ENCODE measurements around the gene ZNF394. TPM values are rescaled to one million over a fixed set of nuclear protein-coding genes. Genes with fewer than 3 reads are reported as not detected.

The ZNF394 gene
- total and polyA plus RNA-seq, 9 of the 15 experiments (the other 6 are each of a cell fraction or from before 2014, with no cell fraction given), result 2.9 to 32.2 (median 24.2) TPM

DNA sequence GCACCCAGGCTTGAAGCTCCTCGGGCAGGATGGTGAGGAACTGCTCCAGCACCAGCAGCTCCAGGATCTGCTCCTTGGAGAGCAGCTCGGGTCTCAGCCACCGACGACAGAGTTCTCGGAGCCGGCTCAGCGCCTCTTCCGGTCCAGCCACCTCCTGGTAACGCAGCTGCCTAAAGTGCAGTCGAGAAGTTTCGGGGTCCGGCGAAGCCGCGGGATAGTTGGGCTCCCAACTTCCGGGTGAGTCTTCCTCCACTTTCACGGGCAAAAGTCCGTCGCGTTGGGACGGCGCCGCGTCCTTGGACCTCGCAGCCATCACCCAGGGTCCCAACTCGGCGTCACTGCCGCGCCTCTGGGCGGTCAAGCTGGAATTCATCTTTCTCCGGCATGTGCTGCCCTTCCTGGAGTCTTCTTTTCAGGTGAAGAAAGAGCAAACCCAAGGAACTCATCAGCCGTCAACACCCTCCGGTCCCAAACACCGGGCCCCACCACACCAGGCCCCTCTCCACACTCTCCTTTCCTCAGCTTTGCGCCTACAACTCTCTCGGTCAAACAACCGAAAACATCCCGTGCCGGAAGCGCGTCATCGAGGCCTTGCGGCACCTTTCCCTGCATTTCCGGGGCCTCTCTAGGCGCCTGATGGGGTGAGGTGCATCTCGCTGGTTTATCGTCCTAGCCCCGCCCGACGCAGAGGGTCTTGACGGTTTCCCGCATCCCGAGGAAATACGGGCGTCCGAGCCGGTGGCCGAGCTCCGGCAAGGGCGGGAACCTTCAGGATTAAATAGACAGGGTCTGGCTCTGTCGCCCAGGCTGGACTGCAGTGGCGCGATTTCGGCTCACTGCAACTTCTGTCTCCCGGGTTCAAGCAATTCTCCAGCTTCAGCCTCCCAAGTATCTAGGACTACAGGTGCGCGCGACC is at the start of gene ZNF394 (continued):
- TF ChIP-seq, protein P1, sequence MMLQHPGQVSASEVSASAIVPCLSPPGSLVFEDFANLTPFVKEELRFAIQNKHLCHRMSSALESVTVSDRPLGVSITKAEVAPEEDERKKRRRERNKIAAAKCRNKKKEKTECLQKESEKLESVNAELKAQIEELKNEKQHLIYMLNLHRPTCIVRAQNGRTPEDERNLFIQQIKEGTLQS (IDR thresholded peaks at IDR 0.05), result peak; percentile 62; the same call in 1 of the 2 replicates
- TF ChIP-seq, protein P1 (CRISPR knock-in tag; conservative IDR thresholded peaks at IDR 0.05), result peak; percentile 77
- TF ChIP-seq ELF1 (tag; IDR thresholded peaks at IDR 0.05), result peak; percentile 89
- TF ChIP-seq SRSF7 (optimal IDR thresholded peaks at IDR 0.05; ENCODE audit: low read depth, low read length), result no peak
- peak; percentile 75; the same call in 1 of the 2 replicates for TF ChIP-seq ZZZ3 (IDR thresholded peaks at IDR 0.05)
- no peak for TF ChIP-seq CHCHD3 (CRISPR knock-in tag; IDR thresholded peaks at IDR 0.05)
- TF ChIP-seq, protein P2, sequence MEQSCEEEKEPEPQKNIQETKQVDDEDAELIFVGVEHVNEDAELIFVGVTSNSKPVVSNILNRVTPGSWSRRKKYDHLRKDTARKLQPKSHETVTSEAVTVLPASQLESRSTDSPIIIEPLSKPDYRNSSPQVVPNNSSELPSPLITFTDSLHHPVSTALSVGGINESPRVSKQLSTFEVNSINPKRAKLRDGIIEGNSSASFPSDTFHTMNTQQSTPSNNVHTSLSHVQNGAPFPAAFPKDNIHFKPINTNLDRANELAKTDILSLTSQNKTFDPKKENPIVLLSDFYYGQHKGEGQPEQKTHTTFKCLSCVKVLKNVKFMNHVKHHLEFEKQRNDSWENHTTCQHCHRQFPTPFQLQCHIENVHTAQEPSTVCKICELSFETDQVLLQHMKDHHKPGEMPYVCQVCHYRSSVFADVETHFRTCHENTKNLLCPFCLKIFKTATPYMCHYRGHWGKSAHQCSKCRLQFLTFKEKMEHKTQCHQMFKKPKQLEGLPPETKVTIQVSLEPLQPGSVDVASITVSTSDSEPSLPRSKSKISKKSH (CRISPR knock-in tag; IDR thresholded peaks at IDR 0.05), result no peak
- TF ChIP-seq DACH1 (IDR thresholded peaks at IDR 0.05; ENCODE audit: partially characterized antibody), result no peak
- no peak for TF ChIP-seq FOXA3 (CRISPR knock-in tag; conservative IDR thresholded peaks at IDR 0.05 in 1 of 2, IDR thresholded peaks at IDR 0.05 in 1 of 2)
- TF ChIP-seq TAF15 (IDR thresholded peaks at IDR 0.05; ENCODE audit: low read depth, low read length), result no peak
- TF ChIP-seq ZNF274 (IDR thresholded peaks at IDR 0.05; ENCODE audit: borderline replicate concordance, low read depth, low read length), result no peak
- no peak for TF ChIP-seq GATAD2A (IDR thresholded peaks at IDR 0.05)
- TF ChIP-seq, protein P3, sequence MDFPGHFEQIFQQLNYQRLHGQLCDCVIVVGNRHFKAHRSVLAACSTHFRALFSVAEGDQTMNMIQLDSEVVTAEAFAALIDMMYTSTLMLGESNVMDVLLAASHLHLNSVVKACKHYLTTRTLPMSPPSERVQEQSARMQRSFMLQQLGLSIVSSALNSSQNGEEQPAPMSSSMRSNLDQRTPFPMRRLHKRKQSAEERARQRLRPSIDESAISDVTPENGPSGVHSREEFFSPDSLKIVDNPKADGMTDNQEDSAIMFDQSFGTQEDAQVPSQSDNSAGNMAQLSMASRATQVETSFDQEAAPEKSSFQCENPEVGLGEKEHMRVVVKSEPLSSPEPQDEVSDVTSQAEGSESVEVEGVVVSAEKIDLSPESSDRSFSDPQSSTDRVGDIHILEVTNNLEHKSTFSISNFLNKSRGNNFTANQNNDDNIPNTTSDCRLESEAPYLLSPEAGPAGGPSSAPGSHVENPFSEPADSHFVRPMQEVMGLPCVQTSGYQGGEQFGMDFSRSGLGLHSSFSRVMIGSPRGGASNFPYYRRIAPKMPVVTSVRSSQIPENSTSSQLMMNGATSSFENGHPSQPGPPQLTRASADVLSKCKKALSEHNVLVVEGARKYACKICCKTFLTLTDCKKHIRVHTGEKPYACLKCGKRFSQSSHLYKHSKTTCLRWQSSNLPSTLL (IDR thresholded peaks at IDR 0.05), result no peak
- TF ChIP-seq, protein P4, sequence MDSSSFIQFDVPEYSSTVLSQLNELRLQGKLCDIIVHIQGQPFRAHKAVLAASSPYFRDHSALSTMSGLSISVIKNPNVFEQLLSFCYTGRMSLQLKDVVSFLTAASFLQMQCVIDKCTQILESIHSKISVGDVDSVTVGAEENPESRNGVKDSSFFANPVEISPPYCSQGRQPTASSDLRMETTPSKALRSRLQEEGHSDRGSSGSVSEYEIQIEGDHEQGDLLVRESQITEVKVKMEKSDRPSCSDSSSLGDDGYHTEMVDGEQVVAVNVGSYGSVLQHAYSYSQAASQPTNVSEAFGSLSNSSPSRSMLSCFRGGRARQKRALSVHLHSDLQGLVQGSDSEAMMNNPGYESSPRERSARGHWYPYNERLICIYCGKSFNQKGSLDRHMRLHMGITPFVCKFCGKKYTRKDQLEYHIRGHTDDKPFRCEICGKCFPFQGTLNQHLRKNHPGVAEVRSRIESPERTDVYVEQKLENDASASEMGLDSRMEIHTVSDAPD (CRISPR knock-in tag; IDR thresholded peaks at IDR 0.05), result no peak
- TF ChIP-seq, protein P5, sequence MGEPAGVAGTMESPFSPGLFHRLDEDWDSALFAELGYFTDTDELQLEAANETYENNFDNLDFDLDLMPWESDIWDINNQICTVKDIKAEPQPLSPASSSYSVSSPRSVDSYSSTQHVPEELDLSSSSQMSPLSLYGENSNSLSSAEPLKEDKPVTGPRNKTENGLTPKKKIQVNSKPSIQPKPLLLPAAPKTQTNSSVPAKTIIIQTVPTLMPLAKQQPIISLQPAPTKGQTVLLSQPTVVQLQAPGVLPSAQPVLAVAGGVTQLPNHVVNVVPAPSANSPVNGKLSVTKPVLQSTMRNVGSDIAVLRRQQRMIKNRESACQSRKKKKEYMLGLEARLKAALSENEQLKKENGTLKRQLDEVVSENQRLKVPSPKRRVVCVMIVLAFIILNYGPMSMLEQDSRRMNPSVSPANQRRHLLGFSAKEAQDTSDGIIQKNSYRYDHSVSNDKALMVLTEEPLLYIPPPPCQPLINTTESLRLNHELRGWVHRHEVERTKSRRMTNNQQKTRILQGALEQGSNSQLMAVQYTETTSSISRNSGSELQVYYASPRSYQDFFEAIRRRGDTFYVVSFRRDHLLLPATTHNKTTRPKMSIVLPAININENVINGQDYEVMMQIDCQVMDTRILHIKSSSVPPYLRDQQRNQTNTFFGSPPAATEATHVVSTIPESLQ (CRISPR knock-in tag; IDR thresholded peaks at IDR 0.05), result no peak
- TF ChIP-seq, protein P6, sequence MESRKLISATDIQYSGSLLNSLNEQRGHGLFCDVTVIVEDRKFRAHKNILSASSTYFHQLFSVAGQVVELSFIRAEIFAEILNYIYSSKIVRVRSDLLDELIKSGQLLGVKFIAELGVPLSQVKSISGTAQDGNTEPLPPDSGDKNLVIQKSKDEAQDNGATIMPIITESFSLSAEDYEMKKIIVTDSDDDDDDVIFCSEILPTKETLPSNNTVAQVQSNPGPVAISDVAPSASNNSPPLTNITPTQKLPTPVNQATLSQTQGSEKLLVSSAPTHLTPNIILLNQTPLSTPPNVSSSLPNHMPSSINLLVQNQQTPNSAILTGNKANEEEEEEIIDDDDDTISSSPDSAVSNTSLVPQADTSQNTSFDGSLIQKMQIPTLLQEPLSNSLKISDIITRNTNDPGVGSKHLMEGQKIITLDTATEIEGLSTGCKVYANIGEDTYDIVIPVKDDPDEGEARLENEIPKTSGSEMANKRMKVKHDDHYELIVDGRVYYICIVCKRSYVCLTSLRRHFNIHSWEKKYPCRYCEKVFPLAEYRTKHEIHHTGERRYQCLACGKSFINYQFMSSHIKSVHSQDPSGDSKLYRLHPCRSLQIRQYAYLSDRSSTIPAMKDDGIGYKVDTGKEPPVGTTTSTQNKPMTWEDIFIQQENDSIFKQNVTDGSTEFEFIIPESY (CRISPR knock-in tag; IDR thresholded peaks at IDR 0.05), result no peak

Data from K562 (cell line).